Measurements from ENCODE around the gene TGFA.

Gene TGFA

GRCh38 chr2:70551167-70551566, 2.5 kb downstream of the TGFA start:
- no peak for TF ChIP-seq TEAD4 (IDR thresholded peaks at IDR 0.05)
- no peak for TF ChIP-seq CEBPB (IDR thresholded peaks at IDR 0.05)
- TF ChIP-seq EGR1 (IDR thresholded peaks at IDR 0.05) = no peak
- TF ChIP-seq NFIC (IDR thresholded peaks at IDR 0.05) = no peak
- no peak for TF ChIP-seq REST (IDR thresholded peaks at IDR 0.05; ENCODE audit: low read depth)
- TF ChIP-seq USF1 (IDR thresholded peaks at IDR 0.05) = no peak
- TF ChIP-seq RAD21 (IDR thresholded peaks at IDR 0.05; ENCODE audit: low read depth) = no peak
- no peak for TF ChIP-seq FOXM1 (IDR thresholded peaks at IDR 0.05; ENCODE audit: borderline replicate concordance, low read depth)
- no peak for TF ChIP-seq CREB1 (IDR thresholded peaks at IDR 0.05; ENCODE audit: low read depth)

GRCh38 chr2:70549962-70550361, 3.7 kb downstream of the TGFA start:
- TF ChIP-seq TEAD4 (IDR thresholded peaks at IDR 0.05) (no peak), USF1 (IDR thresholded peaks at IDR 0.05) (no peak), FOXM1 (IDR thresholded peaks at IDR 0.05; ENCODE audit: borderline replicate concordance, low read depth) (no peak), REST (IDR thresholded peaks at IDR 0.05; ENCODE audit: low read depth) (no peak)

- TF ChIP-seq RAD21 (IDR thresholded peaks at IDR 0.05; ENCODE audit: low read depth) (no peak), TEAD4 (IDR thresholded peaks at IDR 0.05) (no peak), EGR1 (IDR thresholded peaks at IDR 0.05) (no peak), NFIC (IDR thresholded peaks at IDR 0.05) (no peak), YY1 (IDR thresholded peaks at IDR 0.05; ENCODE audit: low read depth) (no peak), CREB1 (IDR thresholded peaks at IDR 0.05; ENCODE audit: low read depth) (no peak), CEBPB (IDR thresholded peaks at IDR 0.05) (no peak), USF1 (IDR thresholded peaks at IDR 0.05) (no peak), EP300 (IDR thresholded peaks at IDR 0.05; ENCODE audit: borderline replicate concordance) (no peak), MAX (IDR thresholded peaks at IDR 0.05) (no peak), FOXM1 (IDR thresholded peaks at IDR 0.05; ENCODE audit: borderline replicate concordance, low read depth) (no peak), ZBTB7A (IDR thresholded peaks at IDR 0.05; ENCODE audit: low read depth) (no peak), TAF1 (IDR thresholded peaks at IDR 0.05; ENCODE audit: low read depth) (no peak), TCF12 (IDR thresholded peaks at IDR 0.05; ENCODE audit: low read depth) (no peak), REST (IDR thresholded peaks at IDR 0.05; ENCODE audit: low read depth) (no peak)
Observed at GRCh38 chr2:70549064-70549710, 4.4 kb downstream of the TGFA start.

GRCh38 chr2:70548233-70548632, 5.4 kb downstream of the TGFA start:
- no peak for TF ChIP-seq CEBPB (IDR thresholded peaks at IDR 0.05)
- no peak for TF ChIP-seq TEAD4 (IDR thresholded peaks at IDR 0.05)
- no peak for TF ChIP-seq ZBTB7A (IDR thresholded peaks at IDR 0.05; ENCODE audit: low read depth)
- no peak for TF ChIP-seq MAX (IDR thresholded peaks at IDR 0.05)
- no peak for TF ChIP-seq CREB1 (IDR thresholded peaks at IDR 0.05; ENCODE audit: low read depth)
- TF ChIP-seq EP300 (IDR thresholded peaks at IDR 0.05; ENCODE audit: borderline replicate concordance) = no peak
- no peak for TF ChIP-seq REST (IDR thresholded peaks at IDR 0.05; ENCODE audit: low read depth)
- TF ChIP-seq TCF12 (IDR thresholded peaks at IDR 0.05; ENCODE audit: low read depth) = no peak
- TF ChIP-seq YY1 (IDR thresholded peaks at IDR 0.05; ENCODE audit: low read depth) = no peak
- no peak for TF ChIP-seq EGR1 (IDR thresholded peaks at IDR 0.05)
